ENCODE results near the gene FGF2.
A peak's percentile ranks its signal among the peaks of the same experiment; 100 is the strongest.

FGF2 gene

GRCh38 chr4:122796801-122797404 lies 29.7 kb upstream of the FGF2 start:
- no peak for TF ChIP-seq CTCF (IDR thresholded peaks at IDR 0.05; ENCODE audit: insufficient read depth, low read length, missing control alignments)
- CTCF ChIA-PET = interaction anchor here (0.9 to 3.8 kb wide), 7 partner anchors 12 to 117 kb away, joined by 3 to 10 read pairs (median 4); no protein-coding TSS in a partner anchor
- POLR2A ChIA-PET = interaction anchor here (4.2 kb wide), 1 partner anchor 13 kb away, joined by 17 read pairs; no protein-coding TSS in a partner anchor
- DNase-seq (ENCODE audit: low read depth, low spot score) = no peak
- no peak overlapping the region for H3K4me3 ChIP-seq (ENCODE audit: low read depth, low read length)

- DNase-seq (ENCODE audit: low read depth, low spot score) = no peak
- POLR2A ChIA-PET = interaction anchor here (4.2 kb wide), 1 partner anchor 14 kb away, joined by 17 read pairs; no protein-coding TSS in a partner anchor
- peak overlapping the region; percentile 26 for H3K4me3 ChIP-seq (ENCODE audit: low read depth, low read length)
- CTCF ChIA-PET = interaction anchor here (0.9 to 3.8 kb wide), 8 partner anchors 11 to 117 kb away, joined by 3 to 10 read pairs (median 4); no protein-coding TSS in a partner anchor
- TF ChIP-seq CTCF (IDR thresholded peaks at IDR 0.05; ENCODE audit: insufficient read depth, low read length, missing control alignments) = no peak
These were observed 29.1 kb upstream of the FGF2 start for GRCh38 chr4:122797405-122798094.

- no peak for TF ChIP-seq CTCF (IDR thresholded peaks at IDR 0.05; ENCODE audit: insufficient read depth, low read length, missing control alignments)
- DNase-seq (ENCODE audit: low read depth, low spot score) = peak; percentile 95
- ChIA-PET CTCF (interaction anchor here (1.0 to 3.8 kb wide), 7 partner anchors 9 to 116 kb away, joined by 3 to 10 read pairs (median 4); no protein-coding TSS in a partner anchor), POLR2A (interaction anchor here (4.2 kb wide), 1 partner anchor 15 kb away, joined by 17 read pairs; no protein-coding TSS in a partner anchor)
- peak overlapping the region; percentile 26 for H3K4me3 ChIP-seq (ENCODE audit: low read depth, low read length)
These were observed 28.5 kb upstream of the FGF2 start for GRCh38 chr4:122798101-122798500.

- ChIA-PET CTCF (interaction anchor here (1.0 to 3.8 kb wide), 5 partner anchors 9 to 116 kb away, joined by 3 to 10 read pairs (median 4); no protein-coding TSS in a partner anchor), POLR2A (interaction anchor here (0.6 to 4.2 kb wide), 4 partner anchors 10 to 32 kb away, joined by 3 to 17 read pairs (median 4); no protein-coding TSS in a partner anchor)
- DNase-seq (ENCODE audit: low read depth, low spot score) = no peak
- no peak overlapping the region for H3K4me3 ChIP-seq (ENCODE audit: low read depth, low read length)
- no peak for TF ChIP-seq CTCF (IDR thresholded peaks at IDR 0.05; ENCODE audit: insufficient read depth, low read length, missing control alignments)
These were observed 27.7 kb upstream of the FGF2 start for GRCh38 chr4:122798917-122799316.

GRCh38 chr4:122803788-122804208 lies 22.8 kb upstream of the FGF2 start:
- ChIA-PET POLR2A (no interaction called here), CTCF (no interaction called here)
- no peak overlapping the region for H3K4me3 ChIP-seq (ENCODE audit: low read depth, low read length)
- DNase-seq (ENCODE audit: low read depth, low spot score) = no peak
- TF ChIP-seq CTCF (IDR thresholded peaks at IDR 0.05; ENCODE audit: insufficient read depth, low read length, missing control alignments) = no peak

Measured in AG04449 (cell line).